ENCODE measurements around the gene TMA7B.
A peak's percentile ranks its signal among the peaks of the same experiment; 100 is the strongest.

The TMA7B gene

DNA sequence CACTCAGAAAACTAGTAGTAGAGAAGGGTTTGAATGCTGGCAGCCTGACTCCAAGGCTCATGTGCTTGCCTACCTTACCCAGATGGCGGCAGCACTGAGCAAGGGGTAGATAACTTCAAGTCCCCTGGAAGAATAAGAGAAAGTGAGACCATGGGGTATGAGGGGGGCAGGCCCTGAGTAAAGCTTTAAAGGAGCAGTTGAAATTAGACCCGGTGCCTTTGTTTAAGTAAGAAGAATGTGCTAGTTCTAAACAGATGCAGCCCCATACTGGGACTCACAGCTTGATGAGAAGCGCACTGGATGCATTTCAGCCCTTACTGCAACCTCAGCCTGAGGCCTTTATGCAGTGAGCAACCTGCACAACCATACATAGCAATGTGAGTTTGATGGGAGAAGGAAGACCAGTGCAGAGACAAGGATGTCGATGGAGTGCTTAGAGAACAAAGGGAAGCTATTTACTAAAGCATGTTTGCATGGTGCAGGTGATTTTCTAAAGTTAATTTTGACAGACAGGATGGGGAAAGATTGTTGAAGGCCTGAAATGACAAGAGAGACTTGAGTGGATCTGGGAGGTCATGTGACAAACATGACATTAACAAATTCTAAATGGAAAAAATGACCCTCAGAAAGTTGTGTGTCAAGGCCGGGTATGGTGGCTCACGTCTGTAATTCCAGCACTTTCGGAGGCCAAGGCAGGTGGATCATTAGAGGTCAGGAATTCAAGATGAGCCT is 27.1 kb upstream of the TMA7B start:
- DNase-seq (ENCODE audit: low read depth in 1 of 2, low spot score in 1 of 2) = no peak

DNA sequence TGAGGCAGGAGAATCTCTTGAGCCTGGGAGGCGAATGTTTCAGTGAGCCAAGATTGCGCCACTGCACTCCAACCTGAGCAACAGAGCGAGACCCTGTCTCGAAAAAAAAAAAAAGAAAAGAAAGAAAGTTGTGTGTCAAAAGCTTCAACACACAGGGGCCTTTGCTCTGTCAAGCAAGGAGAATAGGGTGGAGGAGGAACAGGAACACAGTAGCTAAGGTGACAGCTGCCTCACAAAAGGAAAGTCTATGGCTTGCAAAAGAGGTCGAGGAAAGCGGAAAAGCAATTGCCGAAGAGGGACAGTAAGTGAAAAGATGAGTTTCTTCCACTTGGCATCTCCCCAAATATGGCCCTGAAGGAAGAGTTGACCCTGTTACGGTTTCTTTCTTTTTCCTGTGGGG is 26.5 kb upstream of the TMA7B start:
- no peak for DNase-seq (ENCODE audit: low read depth in 1 of 2, low spot score in 1 of 2)

DNA sequence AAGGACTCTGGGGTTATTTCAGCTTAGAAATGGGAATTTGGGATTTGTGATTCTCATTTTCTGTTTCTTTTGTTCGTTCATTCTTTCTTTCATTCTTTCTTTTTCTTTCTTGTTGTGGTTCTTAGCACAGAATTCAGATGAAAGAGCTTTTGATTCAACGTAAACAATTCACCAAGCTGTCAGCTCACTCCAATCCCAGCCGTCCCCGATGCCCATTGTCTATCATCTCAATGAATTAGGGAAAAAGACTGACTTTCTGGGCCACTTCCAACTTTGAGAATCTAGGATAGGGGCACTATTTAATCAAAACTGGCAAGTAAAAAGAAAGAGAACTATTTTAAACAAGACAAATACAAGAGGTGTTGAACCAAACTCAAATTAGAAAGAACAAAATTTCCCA is 25.1 kb upstream of the TMA7B start:
- no peak for DNase-seq (ENCODE audit: low read depth in 1 of 2, low spot score in 1 of 2)

DNA sequence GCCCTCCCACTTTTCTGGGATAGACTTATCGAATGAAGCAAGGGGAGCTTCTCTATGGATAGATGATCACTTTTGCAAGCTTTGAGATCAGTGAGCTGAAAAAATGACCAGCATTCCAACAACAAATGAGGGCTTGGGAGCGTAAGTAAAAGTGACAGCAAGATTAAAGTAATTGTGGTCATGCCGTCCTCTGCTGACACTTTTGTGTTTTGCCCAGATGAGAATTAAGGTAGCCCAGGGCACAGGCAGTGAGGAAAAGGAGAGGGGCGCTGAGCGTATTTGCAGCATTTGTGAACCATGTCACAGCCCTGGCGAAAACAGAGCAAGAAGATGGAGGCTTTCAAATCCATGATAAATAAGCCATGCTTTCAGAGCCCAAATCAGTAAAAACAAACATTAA is 24.6 kb upstream of the TMA7B start:
- no peak for DNase-seq (ENCODE audit: low read depth in 1 of 2, low spot score in 1 of 2)

DNA sequence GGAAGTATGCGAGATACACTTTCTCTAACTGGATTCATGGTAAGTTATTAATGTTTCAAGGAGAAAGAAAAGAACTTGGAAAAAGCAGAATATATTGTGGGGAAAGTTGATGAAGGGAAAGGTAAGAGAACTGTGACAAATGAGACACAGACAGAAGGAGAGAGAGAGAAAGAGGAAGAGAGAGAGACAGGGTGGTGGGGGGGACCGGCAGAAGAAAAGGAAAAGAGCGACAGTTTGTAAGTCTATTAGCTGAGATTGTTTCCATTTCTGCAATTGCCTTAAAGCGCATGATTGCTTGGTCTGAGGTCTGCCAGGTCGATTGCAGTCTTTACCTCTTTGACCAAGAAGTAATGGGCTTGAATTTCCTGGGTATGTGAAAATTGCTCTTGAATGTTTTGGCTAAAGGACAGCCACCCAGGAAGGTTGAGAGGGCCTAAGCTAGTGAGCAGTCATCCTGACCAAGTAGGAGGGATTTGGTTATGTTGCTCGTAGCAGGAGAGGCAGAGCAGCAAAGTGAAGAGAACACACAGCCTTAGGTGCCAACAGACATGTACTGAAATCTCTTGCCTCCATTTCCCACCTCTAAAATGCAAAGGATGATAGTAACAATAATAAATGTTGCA is 23.6 kb upstream of the TMA7B start:
- no peak for DNase-seq (ENCODE audit: low read depth in 1 of 2, low spot score in 1 of 2)

DNA sequence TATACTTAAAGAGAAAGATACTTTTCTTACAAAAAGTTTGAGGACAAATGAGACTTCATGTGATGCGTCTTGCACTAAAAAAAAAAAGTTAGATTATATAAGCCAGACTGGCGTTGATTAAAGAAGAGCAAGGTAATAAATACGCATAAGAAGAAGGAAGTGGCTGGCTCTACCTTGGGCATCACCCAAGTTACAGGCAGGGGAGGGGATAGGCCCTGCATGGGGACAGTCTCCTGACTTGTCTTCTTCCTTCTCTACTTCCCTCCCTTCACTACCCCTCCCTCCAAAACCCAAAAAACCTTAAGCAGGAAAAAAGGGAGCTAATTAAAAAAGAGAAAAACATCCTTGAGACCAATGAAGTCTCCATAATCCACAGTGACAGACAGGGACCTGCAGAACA is 22.3 kb upstream of the TMA7B start:
- DNase-seq (ENCODE audit: low read depth in 1 of 2, low spot score in 1 of 2) = no peak

DNA sequence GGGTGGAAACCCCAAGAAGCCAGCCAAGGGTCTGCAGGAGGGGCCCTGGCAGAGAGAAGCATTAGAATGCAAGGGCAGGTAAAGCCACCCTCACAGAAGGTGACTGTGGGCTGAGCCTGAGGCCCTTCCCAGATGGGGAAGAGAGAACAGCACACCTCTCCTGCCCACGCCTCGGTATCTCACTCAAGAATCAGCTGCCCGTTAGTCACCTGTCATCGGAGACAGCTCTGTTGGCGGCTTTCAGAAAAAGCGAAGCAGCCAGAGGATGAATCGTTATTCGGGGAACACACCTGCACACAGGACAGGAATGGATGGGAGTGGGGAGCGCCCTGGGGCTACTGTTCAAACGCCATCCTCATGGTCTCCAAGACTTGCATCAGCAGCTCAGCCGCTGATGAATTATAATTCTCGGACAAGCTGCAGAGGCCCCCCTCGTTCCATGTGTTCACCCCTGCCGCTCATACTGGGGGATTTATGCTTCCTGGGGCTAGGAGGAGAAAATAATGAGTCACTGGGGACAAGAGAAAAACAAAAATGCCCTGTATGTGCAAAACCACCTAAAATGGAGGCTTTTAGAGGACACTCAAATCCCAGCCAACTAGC is 21.6 kb upstream of the TMA7B start:
- peak in 1 of 2 donors; percentile 30 for DNase-seq (ENCODE audit: low read depth in 1 of 2, low spot score in 1 of 2)

DNA sequence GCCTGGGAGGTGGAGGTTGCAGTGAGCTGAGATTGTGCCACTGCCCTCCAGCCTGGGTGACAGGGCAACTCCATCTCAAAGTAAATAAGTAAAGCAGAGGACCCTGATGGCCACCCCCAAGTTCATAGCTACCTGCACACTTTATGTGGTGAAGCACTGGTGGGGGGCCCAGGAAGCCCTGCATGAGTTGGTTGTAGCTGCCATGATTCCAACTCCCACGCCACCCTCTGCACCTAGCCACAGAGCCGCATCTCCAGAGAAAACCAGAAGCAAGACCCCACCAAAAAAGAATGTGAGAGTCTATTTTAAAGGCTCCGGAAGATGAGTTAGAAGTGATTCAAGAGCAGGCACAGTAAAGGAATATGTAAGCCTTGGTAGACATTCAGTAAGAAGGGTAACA is 20.4 kb upstream of the TMA7B start:
- DNase-seq (ENCODE audit: low read depth in 1 of 2, low spot score in 1 of 2) = no peak

DNA sequence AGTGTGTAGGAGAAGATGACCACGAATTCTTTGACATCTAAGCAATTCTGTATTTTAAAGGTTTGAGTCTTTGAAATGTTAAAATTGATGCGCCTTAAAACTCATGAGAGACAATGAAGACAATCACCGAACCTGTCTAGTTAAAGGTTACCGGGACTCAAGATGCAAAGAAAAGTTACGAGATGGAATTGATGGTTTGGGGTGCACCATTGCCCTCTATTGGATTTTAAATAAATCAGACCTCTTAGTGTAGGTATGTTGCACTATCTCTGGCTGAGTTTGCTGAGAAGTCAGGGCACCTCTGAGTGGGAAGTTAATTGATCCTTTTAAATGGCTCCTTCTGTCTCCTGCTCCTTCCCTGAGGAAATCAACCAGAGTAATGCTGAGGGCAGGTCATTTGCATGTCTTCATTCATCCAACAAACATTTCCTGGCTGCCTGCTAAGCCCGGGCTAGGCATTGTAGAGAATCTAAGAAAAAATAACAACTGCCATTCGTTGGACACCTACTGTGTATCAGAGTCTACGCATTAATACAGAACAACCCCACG is 19.4 kb upstream of the TMA7B start:
- DNase-seq (ENCODE audit: low read depth in 1 of 2, low spot score in 1 of 2) = no peak

DNA sequence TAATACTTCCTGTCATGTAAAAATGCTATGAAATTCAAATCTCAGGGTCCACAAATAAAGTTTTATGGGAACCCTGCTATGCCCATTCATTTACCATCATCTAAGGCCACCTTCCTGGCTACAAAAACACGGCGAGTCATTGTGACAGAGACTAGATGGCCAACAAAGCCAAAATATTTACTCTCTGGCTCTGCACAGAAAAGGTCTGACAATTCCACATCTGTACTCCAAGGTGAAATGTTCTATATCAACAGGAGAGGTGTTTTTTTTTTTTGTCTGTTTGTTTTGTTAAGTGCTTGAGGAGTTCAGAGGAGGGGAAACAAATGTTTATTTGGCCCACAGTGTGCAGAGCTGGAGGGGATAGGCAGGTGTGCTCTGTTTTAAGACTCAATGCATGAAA is 18.6 kb upstream of the TMA7B start:
- DNase-seq (ENCODE audit: low read depth in 1 of 2, low spot score in 1 of 2) = no peak

DNA sequence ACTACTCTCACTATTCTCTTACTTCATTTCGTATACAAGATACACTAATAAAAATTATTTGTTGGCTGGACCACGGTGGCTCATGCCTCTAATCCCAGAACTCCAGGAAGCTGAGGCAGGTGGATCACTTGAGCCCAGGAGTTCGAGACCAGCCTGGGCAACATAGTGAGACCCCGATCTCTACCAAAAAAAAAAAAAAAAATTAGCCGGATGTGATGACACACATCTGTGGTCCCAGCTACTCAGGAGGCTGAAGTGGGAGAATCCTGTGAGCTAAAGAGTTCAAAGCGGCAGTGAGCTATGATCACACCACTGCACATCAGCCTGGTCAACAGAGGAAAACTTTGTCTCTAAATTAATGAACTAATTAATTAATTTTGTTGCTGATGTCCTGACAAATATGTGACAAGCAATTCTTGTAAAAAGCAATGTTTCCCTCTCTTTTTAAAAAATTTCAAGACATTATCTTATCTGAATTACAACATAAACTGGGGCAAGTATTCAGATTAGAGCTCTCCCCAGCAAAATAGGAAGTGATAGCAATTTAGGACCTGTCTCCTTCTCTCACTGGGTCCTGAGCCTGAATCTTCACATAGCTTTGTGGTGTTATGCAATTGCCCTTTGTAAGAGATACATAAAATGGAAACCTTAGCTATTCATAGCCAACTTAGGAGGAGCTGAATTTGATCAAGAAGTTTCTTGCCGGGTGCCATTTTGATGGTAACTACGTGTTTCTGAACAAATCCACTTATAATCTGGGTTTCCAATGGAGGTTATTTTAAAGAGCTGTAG is 17.6 kb upstream of the TMA7B start:
- DNase-seq (ENCODE audit: low read depth in 1 of 2, low spot score in 1 of 2) = no peak

DNA sequence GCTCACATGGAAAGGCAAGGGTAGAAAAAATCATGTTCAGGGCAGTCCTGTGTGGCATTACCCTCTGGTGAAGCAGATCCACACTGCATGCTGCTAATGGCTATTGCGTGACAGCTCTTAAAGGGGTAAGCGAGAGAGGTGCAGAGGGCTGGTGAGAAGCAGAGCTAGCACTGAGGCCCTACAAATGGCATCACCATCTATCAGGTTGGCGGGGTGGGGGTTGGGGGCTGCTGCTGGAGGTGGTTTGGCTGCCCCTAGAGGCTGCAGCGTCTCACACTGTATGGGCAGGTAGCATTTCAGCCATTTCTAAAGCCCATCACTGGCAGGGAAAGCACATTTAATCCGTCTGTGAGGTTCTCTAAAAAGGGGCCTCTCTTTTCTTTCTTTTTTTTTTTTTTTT is 16.9 kb upstream of the TMA7B start:
- no peak for DNase-seq (ENCODE audit: low read depth in 1 of 2, low spot score in 1 of 2)

DNA sequence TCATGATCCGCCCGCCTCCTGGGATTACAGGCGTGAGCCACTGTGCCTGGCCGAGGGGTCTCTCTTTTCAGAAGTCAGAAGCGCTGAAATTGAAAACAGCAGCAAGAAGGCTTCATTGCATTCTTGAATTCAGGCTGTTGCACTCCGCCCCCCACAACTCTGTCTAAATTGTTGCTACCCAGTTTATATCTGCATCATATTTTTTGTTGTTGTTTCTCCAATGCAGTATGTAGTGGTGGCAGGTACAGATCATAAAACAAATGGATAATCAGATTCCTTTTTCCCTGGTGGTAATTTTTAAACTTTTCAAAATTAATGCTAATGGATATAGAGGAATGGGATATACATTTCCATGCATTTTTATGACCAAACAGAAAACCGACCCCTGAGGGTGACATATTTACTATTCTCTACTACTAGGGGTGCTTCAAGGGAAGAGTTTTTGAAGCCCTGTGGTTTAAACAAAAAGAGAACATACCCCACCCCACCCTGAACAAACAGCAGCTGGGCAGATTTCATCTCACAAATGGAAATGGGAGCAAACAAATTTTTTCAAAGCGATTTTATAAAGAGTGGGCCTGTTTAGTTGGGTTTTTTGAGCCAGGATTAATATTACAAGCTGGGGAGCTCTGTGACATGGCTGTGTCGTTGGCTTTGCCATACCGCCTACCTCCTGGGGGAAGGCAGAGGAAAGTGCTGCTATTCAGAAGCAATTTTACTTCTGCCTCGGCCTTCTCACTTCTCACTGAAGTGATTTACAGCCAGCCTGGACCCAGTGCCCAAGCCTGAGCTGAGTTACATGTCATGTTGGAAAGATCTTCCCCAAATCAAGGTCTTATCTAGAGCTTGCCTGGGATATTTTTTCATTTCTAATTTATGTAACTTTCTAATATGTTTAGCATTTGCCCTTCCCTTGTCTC is 16.0 kb upstream of the TMA7B start:
- no peak for DNase-seq (ENCODE audit: low read depth in 1 of 2, low spot score in 1 of 2)

DNA sequence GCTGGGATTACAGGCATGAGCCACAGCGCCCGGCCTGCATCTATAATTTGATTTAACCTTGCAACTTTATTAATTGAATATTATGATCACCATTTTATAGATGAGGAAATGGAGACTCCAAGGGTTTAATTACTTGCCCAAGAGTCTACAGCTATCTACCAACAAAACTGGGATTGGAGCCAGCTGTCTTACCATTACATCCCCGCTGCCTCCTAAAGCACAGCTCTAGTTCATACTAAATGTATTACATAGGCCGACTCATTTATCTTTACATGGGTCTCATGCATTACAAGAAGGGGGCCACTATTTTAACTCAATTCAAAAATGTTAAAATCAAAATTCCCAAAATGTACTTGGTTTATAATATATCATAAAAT is 14.1 kb upstream of the TMA7B start:
- DNase-seq (ENCODE audit: low read depth in 1 of 2, low spot score in 1 of 2) = no peak

DNA sequence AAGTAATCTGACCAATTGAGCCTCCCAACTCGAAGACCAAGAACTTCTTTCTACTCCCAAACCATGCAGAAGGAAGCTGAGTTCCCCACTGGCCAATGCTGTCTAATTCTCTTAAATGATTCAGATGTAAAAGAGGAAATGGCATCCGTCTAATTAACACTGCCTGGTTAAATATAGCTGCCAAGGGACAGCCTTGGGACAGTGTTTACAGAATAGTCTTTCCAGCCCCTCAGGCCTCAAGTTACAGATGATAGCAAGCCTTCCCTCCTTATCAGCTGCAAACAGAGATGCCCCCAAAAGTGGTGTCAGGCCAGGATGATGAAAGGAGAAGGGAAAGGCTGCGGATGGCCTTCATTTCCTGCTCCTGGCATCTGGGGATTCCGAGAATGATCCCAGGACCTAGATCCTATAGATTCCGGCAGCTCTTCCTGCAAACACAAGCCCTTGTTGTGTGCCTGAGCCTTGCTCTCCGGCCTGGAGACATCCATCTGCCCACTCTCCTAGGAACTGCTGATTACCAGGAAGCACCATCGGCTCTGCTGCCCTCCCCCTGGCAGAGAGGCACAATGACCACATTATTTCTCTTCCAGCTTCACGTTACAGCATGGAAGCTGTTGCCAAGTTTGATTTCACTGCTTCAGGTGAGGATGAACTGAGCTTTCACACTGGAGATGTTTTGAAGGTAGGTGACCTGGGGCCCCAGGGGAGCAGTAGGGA is 13.5 kb upstream of the TMA7B start:
- no peak for DNase-seq (ENCODE audit: low read depth in 1 of 2, low spot score in 1 of 2)

DNA sequence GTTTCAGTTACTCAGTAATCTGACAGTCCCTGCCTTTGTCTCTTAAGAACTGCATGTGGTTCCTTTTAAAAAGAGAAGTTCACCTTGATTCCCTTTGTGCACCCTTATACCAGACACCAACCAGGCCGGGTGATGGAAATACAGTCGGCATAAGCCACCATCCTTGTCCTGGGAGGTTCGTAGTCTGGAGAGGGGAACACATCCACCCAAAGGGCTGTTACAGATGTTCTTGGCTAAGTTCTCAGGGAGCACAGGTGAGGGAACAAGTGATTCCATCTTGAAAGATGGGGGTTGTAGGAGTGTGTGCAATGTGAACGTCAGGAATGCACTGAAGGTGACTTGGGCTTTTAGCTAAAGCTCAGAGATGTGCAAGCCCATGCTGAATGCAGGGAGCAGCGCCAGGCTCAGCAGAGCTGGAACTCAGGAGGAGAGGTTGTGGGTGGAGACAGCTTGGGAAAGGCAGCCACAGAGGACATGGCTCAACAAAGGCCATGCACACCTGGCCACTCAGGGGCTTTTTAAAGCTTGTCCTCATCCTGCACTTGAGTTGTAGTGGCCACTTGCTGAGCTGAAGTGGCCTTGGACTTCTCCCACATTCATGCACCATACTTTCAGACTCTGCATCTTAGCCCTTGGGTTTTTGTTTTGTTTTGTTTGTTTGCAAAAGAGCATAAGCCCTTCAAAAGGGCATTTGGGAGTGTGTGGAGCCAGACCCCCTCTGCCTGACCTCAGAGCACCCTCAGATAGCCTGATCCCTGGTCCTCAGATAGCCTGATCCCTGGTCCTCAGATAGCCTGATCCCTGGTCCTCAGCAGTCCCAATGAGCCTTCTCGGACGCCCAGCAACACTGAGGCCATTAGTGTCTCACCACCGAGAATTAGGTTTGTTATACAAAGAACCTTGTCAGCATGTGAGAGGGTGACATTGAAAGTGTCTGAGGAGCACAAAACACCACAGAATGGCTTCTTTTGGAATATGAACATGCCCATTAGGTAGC is 12.7 kb upstream of the TMA7B start:
- DNase-seq (ENCODE audit: low read depth in 1 of 2, low spot score in 1 of 2) = no peak

DNA sequence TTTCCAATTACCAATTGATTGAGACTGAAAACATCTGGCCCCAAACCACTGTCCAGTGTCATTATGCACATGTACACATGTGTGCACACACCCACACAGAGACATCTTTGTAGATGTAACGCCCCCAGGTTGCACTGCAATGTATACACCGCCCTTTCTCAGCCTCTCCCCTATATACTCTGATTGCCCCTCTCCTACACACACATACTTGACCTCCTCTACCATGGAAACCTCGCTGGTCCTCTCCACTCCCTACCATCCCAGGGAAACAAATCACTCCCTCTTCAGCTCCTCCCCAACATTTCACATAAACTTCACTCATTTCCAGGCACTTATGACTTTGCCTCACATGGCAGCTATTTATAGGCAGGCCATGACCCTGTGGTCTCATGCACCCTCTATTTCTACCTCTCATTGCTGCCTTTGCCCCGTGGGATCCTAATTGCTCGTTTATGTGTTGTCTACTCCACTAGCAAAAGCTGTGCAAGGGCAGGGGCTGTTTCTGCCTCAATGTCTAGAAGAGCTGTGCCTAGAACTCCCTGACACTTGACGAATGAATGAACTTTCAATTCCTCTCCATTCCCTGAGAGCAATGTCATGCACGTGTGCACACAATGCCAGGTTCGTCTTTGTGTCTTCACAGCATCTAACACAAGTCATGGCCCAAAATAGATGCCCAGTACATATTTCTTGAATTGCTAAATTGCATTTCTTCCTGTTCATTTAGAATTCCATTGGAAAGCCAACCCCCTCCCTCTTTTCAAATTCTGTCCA is 10.0 kb upstream of the TMA7B start:
- DNase-seq (ENCODE audit: low read depth in 1 of 2, low spot score in 1 of 2) = no peak

Measured in activated T-helper 1 cell treated with anti-CD3 and anti-CD28 coated beads, Interleukin-2, amount 50 U/mL, for 16 hours (primary cell).